Upper lobe of right lung (tissue), 1 donor: Measurements from ENCODE around the gene URB2. TPM values are rescaled to one million over a fixed set of nuclear protein-coding genes. Genes with fewer than 3 reads are reported as not detected.

ENCODE experiments used
- ATAC-seq: fragments of 200-7000 bp; cut with Tn5 transposase; one replicate; pipeline ENCODE4 v1.9.1; 2020; ENCODE audit warnings: mild to moderate bottlenecking, moderate library complexity
- DNase-seq: peaks from one replicate; pipeline ENCODE4 v3.0.0-alpha.2; 2020
- H3K27ac ChIP-seq: fragments of 200-600 bp; one replicate; pipeline ENCODE4 v1.8.0; 2022
- H3K27me3 ChIP-seq: fragments of 200-600 bp; one replicate; pipeline ENCODE4 v1.8.0; 2022; ENCODE audit warnings: mild to moderate bottlenecking
- H3K36me3 ChIP-seq: fragments of 200-600 bp; one replicate; pipeline ENCODE4 v1.8.0; 2022
- H3K4me1 ChIP-seq: fragments of 200-600 bp; one replicate; pipeline ENCODE4 v1.8.0; 2022
- H3K4me3 ChIP-seq: fragments of 200-600 bp; one replicate; pipeline ENCODE4 v1.8.0; 2022; ENCODE audit warnings: mild to moderate bottlenecking
- H3K9me3 ChIP-seq: fragments of 200-600 bp; one replicate; pipeline ENCODE4 v1.8.0; 2022
- intact Hi-C: fragments of 100-400 bp; cut with DNase I; formaldehyde crosslinking; loops from one replicate; pipeline ENCODE4 v1.11.0; 2022
- total RNA-seq: library from RNA; stranded (reverse); fragmentation: NEBNext Ultra II Directional; extraction: Animal tissue kit (Norgen Biotek cat#: 25700); gene quantifications from one replicate; pipeline ENCODE4 v1.2.1, GENCODE V29; 2021
- TF ChIP-seq, protein P1 (sequence below): fragments of 200-600 bp; IDR thresholded peaks from one replicate; pipeline ENCODE4 v1.8.0; 2022; ENCODE audit warnings: antibody characterized with exemption
- donor health status: DM: no; HTN: yes; CAD: no; lungs with severe emphysema.

The URB2 gene
- total RNA-seq, 1 donor from 2014 or later, result 8.4 TPM

DNA sequence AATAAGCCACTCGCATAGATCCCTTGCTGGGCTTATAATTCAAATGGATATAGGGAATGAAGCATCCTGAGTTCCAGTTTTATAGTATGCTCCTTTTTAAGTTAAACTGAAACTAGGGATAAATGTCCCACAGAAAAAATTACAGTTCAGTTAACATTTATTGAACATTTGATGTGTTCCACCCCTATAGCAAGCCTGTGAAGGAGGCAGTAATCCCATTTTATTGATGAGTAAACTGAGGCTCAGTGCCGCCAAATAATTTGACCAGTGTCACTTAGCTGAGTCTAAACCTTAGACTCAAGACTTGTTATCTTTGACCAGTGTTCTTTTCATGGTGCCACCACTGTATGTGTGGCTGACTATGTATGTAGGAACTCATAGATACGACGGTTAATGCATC is 22.4 kb downstream of the URB2 start:
- peaks cover 77% of the 10 kb centered on the region for H3K36me3 ChIP-seq
- no peak overlapping the region for H3K27ac ChIP-seq
- no peaks in the 10 kb centered on the region for H3K4me1 ChIP-seq
- ATAC-seq, result no peak
- intact Hi-C loops, result no loop called here
- TF ChIP-seq, protein P1, sequence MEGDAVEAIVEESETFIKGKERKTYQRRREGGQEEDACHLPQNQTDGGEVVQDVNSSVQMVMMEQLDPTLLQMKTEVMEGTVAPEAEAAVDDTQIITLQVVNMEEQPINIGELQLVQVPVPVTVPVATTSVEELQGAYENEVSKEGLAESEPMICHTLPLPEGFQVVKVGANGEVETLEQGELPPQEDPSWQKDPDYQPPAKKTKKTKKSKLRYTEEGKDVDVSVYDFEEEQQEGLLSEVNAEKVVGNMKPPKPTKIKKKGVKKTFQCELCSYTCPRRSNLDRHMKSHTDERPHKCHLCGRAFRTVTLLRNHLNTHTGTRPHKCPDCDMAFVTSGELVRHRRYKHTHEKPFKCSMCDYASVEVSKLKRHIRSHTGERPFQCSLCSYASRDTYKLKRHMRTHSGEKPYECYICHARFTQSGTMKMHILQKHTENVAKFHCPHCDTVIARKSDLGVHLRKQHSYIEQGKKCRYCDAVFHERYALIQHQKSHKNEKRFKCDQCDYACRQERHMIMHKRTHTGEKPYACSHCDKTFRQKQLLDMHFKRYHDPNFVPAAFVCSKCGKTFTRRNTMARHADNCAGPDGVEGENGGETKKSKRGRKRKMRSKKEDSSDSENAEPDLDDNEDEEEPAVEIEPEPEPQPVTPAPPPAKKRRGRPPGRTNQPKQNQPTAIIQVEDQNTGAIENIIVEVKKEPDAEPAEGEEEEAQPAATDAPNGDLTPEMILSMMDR, result no peak
- no peaks in the 10 kb centered on the region for H3K9me3 ChIP-seq
- DNase-seq, result no peak
- no peaks in the 10 kb centered on the region for H3K27me3 ChIP-seq
- no peak overlapping the region for H3K4me3 ChIP-seq

DNA sequence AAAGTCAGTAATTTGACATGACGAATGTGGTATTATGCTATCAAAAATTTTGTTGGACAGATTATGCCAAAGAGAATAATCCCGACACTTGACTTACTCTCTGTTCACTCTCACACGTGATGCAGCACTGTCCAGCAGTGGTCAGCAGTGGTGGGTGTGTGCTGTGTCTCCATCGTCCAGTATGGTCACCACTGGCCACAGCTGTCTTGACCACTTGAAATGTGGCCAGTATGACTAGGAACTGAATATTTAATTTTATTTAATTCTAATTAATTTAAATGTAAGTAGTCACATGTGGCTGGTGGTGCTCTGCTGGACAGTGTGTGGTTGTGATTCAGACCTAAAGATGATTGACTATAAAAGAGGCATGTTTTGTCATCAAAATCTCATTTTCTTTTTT is 24.0 kb downstream of the URB2 start:
- ATAC-seq (no peak), DNase-seq (no peak)
- peaks cover 84% of the 10 kb centered on the region for H3K36me3 ChIP-seq
- no peak overlapping the region for H3K27ac ChIP-seq
- H3K27me3 ChIP-seq, result no peaks in the 10 kb centered on the region
- no peaks in the 10 kb centered on the region for H3K4me1 ChIP-seq
- intact Hi-C loops, result no loop called here
- H3K9me3 ChIP-seq, result no peaks in the 10 kb centered on the region
- H3K4me3 ChIP-seq, result no peak overlapping the region
- TF ChIP-seq, protein P1, result no peak

DNA sequence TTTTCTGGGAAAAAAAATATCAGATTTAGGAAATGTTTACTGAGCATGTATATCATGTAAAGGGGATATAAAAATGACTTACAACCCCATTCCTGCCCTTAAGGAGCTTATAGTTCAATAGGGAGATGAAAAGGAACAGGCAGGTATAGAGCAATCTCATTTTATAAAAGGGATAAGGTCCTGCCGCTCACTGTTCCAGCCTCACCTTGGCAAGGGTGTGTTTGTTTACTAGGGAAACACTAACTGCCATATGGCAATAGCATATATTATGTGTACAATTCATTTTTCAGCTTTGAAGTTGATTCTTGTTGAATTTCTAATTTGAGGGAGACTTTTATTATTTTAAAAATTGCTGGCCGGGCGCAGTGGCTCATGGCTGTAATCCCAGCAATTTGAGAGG is 25.5 kb downstream of the URB2 start:
- Histone ChIP-seq H3K4me1 (no peaks in the 10 kb centered on the region), H3K9me3 (no peaks in the 10 kb centered on the region), H3K4me3 (no peak overlapping the region), H3K36me3 (peaks cover 87% of the 10 kb centered on the region), H3K27me3 (no peaks in the 10 kb centered on the region), H3K27ac (no peak overlapping the region)
- no peak for DNase-seq
- intact Hi-C loops, result no loop called here
- ATAC-seq, result no peak
- TF ChIP-seq, protein P1, result no peak

DNA sequence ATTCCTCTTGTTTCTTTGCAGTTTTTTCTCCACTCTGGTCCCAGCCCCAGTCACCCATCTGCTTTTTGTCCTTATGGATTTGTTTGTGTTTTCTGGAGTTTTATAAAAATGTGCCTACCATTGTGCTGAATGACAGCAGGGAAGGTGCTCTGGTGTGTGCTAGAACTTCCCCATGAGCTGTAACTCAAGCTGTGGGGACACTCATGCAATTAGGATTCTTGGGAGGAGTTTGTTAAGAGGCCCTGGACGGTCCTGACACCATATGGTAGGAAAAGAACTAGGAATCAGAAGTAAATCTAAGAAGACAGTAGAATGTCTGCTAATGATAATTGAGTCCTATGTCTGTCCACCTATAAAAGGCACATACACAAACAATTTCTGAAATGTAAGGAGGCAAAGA is 27.4 kb downstream of the URB2 start:
- ATAC-seq, result no peak
- TF ChIP-seq, protein P1, result no peak
- Histone ChIP-seq H3K27me3 (no peaks in the 10 kb centered on the region), H3K9me3 (no peaks in the 10 kb centered on the region), H3K27ac (no peak overlapping the region), H3K4me1 (no peaks in the 10 kb centered on the region), H3K36me3 (peaks cover 78% of the 10 kb centered on the region), H3K4me3 (no peak overlapping the region)
- intact Hi-C loops, result no loop called here
- no peak for DNase-seq

DNA sequence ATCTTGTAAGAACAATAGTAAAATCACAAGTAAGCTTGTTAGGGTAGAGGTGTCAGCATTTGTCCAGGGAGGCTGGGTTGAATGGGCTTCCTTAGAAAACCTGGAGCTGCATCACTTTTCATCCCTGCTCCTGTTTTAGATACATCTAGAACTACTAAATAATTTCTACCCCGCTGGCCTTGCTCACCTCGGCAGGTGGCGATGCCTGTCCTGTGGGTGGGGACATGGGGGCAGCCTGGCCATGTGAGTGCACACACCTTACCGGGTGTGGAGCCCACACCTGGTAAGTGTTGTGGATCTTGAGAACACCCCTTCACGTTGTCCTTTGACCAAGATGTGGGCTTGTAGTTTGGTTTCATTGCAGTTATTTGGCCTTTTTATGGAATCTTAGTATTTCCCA is 29.7 kb downstream of the URB2 start:
- H3K36me3 ChIP-seq, result peaks cover 75% of the 10 kb centered on the region
- no peak overlapping the region for H3K4me3 ChIP-seq
- H3K27ac ChIP-seq, result no peak overlapping the region
- TF ChIP-seq, protein P1, result no peak
- intact Hi-C loops, result no loop called here
- H3K27me3 ChIP-seq, result no peaks in the 10 kb centered on the region
- no peak for DNase-seq
- ATAC-seq, result no peak
- no peaks in the 10 kb centered on the region for H3K9me3 ChIP-seq
- H3K4me1 ChIP-seq, result no peaks in the 10 kb centered on the region
